NCI-H446 (cell line): ENCODE results near the gene AIFM1.

Experiments
- DNase-seq, 2 experiments: peaks; one replicate each; lab custom pipeline; 2025; lab: John Stamatoyannopoulos, UW

AIFM1 gene

GRCh38 chrX:130165703-130166502, at the start of gene AIFM1:
AIFM1 (minus strand) TSS chrX:130165841; CDS start chrX:130165656, 185 bp downstream.
- peak; percentile 88 to 93 for DNase-seq

GRCh38 chrX:130213376-130213775, 47.7 kb upstream of the AIFM1 start:
- no peak for DNase-seq

GRCh38 chrX:130212371-130212770, 46.7 kb upstream of the AIFM1 start:
- no peak for DNase-seq

GRCh38 chrX:130211415-130212186, 46.0 kb upstream of the AIFM1 start:
- no peak for DNase-seq

- no peak for DNase-seq
Measured at GRCh38 chrX:130204647-130205046, 39.0 kb upstream of the AIFM1 start.

GRCh38 chrX:130197464-130197863, 31.8 kb upstream of the AIFM1 start:
- no peak for DNase-seq

GRCh38 chrX:130196466-130196865, 30.8 kb upstream of the AIFM1 start:
- no peak for DNase-seq

GRCh38 chrX:130190801-130191200, 25.2 kb upstream of the AIFM1 start:
- DNase-seq = no peak

- no peak for DNase-seq
Measured at GRCh38 chrX:130186651-130187050, 21.0 kb upstream of the AIFM1 start.

- DNase-seq = no peak
Measured at GRCh38 chrX:130184857-130185256, 19.2 kb upstream of the AIFM1 start.

GRCh38 chrX:130184168-130184567, 18.5 kb upstream of the AIFM1 start:
- no peak for DNase-seq

GRCh38 chrX:130179579-130180215, 14.1 kb upstream of the AIFM1 start:
- DNase-seq = no peak

GRCh38 chrX:130179170-130179569, 13.5 kb upstream of the AIFM1 start:
- DNase-seq = no peak

GRCh38 chrX:130176942-130177341, 11.3 kb upstream of the AIFM1 start:
- DNase-seq = no peak

- DNase-seq = no peak
Measured at GRCh38 chrX:130176354-130176776, 10.7 kb upstream of the AIFM1 start.

- DNase-seq = no peak
Measured at GRCh38 chrX:130174937-130175336, 9.3 kb upstream of the AIFM1 start.

- no peak for DNase-seq
Measured at GRCh38 chrX:130174045-130174704, 8.5 kb upstream of the AIFM1 start.

GRCh38 chrX:130173190-130173895, 7.7 kb upstream of the AIFM1 start:
- DNase-seq = no peak

GRCh38 chrX:130172127-130172845, 6.6 kb upstream of the AIFM1 start:
- DNase-seq = no peak

GRCh38 chrX:130171446-130172126, 5.9 kb upstream of the AIFM1 start, which contains the start of gene RAB33A:
RAB33A (plus strand) TSS chrX:130171962; CDS start chrX:130172063, 101 bp downstream.
- peak in 1 of 2 experiments; percentile 34 for DNase-seq
